A549 (cell line): ENCODE measurements around the gene PCGF3. TPM values are rescaled to one million over a fixed set of nuclear protein-coding genes. Genes with fewer than 3 reads are reported as not detected.
A peak's percentile ranks its signal among the peaks of the same experiment; 100 is the strongest.

Experiments
- ATAC-seq, 2 experiments: fragments of 200-7000 bp in 1 of 2; fragments of >200 bp in 1 of 2; cut with Nextera tagmentation in 1 of 2; cut with Tn5 transposase in 1 of 2; 3 replicates each; pipeline versions ENCODE4 v1.8.0 to v1.9.1; 2018 to 2020; ENCODE audit warnings: mild to moderate bottlenecking in 1 of 2, moderate library complexity in 1 of 2
- CTCF ChIA-PET: fragments of 300-600 bp; sonication (Branson Sonifier 250); formaldehyde crosslinking; extraction: SDS; loops from one replicate; lab custom pipeline; 2021; ENCODE audit warnings: antibody characterized with exemption, inconsistent platforms; lab: Yijun Ruan, JAX
- POLR2A ChIA-PET: fragments of 350-600 bp; formaldehyde crosslinking; extraction: SDS; loops from one replicate; lab custom pipeline; 2021; ENCODE audit warnings: antibody characterized with exemption, inconsistent platforms; lab: Yijun Ruan, JAX
- DNase-seq, 2 experiments: peaks; one replicate each; pipeline versions ENCODE4 v3.0.0 to v3.0.0-alpha.2; 2011 to 2016; ENCODE audit warnings: low read depth in 1 of 2, low spot score in 1 of 2
- FAIRE-seq: peaks from 2 replicates; lab custom pipeline; 2011; peaks lifted over from hg19 to GRCh38; lab: Jason Lieb, UNC
- H3K27ac ChIP-seq, 2 experiments: fragments of >200 bp; sonication (Bioruptor Twin); formaldehyde crosslinking; 3 replicates each; pipeline ENCODE4 v1.5.1; 2016 to 2017
- H3K4me1 ChIP-seq: fragments of >200 bp; sonication (Bioruptor Twin); formaldehyde crosslinking; 3 replicates; pipeline ENCODE4 v1.6.1; 2016
- H3K4me2 ChIP-seq: fragments of >200 bp; sonication (Bioruptor Twin); formaldehyde crosslinking; 3 replicates; pipeline ENCODE4 v1.6.1; 2016
- H3K4me3 ChIP-seq: fragments of >200 bp; sonication (Bioruptor Twin); formaldehyde crosslinking; 3 replicates; pipeline ENCODE4 v1.5.1; 2016
- H3K9me3 ChIP-seq: fragments of >200 bp; sonication (Bioruptor Twin); formaldehyde crosslinking; 3 replicates; pipeline ENCODE4 v1.6.1; 2016
- BHLHE40 ChIP-seq: IDR thresholded peaks from 2 replicates; pipeline ENCODE4 v1.6.1; 2012; ENCODE audit warnings: low read depth, low read length, inconsistent platforms
- CBX2 ChIP-seq: fragments of 200-600 bp; sonication (generic); IDR thresholded peaks from 2 replicates; pipeline ENCODE4 v1.6.1; 2016; ENCODE audit warnings: low read depth, mild to moderate bottlenecking, borderline replicate concordance
- CEBPB ChIP-seq, 2 experiments: fragments of >200 bp in 1 of 2; sonication (Bioruptor Twin) in 1 of 2; formaldehyde crosslinking in 1 of 2; IDR thresholded peaks; 2 replicates each; pipeline ENCODE4 v1.6.1; 2012 to 2016
- CTCF ChIP-seq: fragments of >200 bp; sonication (Bioruptor Twin); formaldehyde crosslinking; IDR thresholded peaks from 3 replicates; pipeline ENCODE4 v1.5.1; 2016
- E2F6 ChIP-seq: IDR thresholded peaks from 2 replicates; pipeline ENCODE4 v1.6.1; 2012; ENCODE audit warnings: low read depth, borderline replicate concordance
- EHF ChIP-seq: fragments of 250-450 bp; sonication (Bioruptor Pico); IDR thresholded peaks from 2 replicates; pipeline ENCODE4 v1.5.0; 2020; ENCODE audit warnings: mild to moderate bottlenecking
- ELK1 ChIP-seq: fragments of 150-350 bp; IDR thresholded peaks from 2 replicates; pipeline ENCODE4 v1.6.1; 2014; ENCODE audit warnings: low read depth, mild to moderate bottlenecking, low read length
- GATA3 ChIP-seq: IDR thresholded peaks from 2 replicates; pipeline ENCODE4 v1.6.1; 2012; ENCODE audit warnings: borderline replicate concordance
- HES2 ChIP-seq: fragments of >200 bp; sonication (Bioruptor Twin); formaldehyde crosslinking; IDR thresholded peaks from 2 replicates; pipeline ENCODE4 v1.6.1; 2016
- HEYL ChIP-seq: fragments of 250-450 bp; sonication (Bioruptor Pico); IDR thresholded peaks from 2 replicates; pipeline ENCODE4 v1.8.0; 2021; ENCODE audit warnings: mild to moderate bottlenecking, moderate library complexity
- MYC ChIP-seq: IDR thresholded peaks from 2 replicates; pipeline ENCODE4 v1.6.1; 2012; ENCODE audit warnings: mild to moderate bottlenecking, inconsistent platforms, low read length, improper control_type of control experiment, borderline replicate concordance
- NFE2L2 ChIP-seq: fragments of 150-350 bp; conservative IDR thresholded peaks from 2 replicates; pipeline ENCODE4 v1.6.1; 2014; ENCODE audit warnings: low read length
- PBX3 ChIP-seq: IDR thresholded peaks from 2 replicates; pipeline ENCODE4 v1.6.1; 2012
- RAD21 ChIP-seq, 2 experiments: fragments of >200 bp in 1 of 2; sonication (Bioruptor Twin) in 1 of 2; formaldehyde crosslinking in 1 of 2; IDR thresholded peaks in 1 of 2; conservative IDR thresholded peaks in 1 of 2; 2 replicates in 1 of 2; 3 replicates in 1 of 2; pipeline ENCODE4 v1.6.1; 2012 to 2018; ENCODE audit warnings: inconsistent platforms in 1 of 2
- RARB ChIP-seq: fragments of 250-450 bp; sonication (Bioruptor Pico); IDR thresholded peaks from 2 replicates; pipeline ENCODE4 v1.8.0; 2021; ENCODE audit warnings: mild to moderate bottlenecking, moderate library complexity
- RCOR1 ChIP-seq: fragments of 150-350 bp; IDR thresholded peaks from 2 replicates; pipeline ENCODE4 v1.6.1; 2014; ENCODE audit warnings: antibody characterized with exemption, low read length, low read depth
- RNF2 ChIP-seq: fragments of 200-600 bp; sonication (generic); IDR thresholded peaks from 2 replicates; pipeline ENCODE4 v1.6.1; 2016; ENCODE audit warnings: low read depth, mild to moderate bottlenecking, antibody characterized with exemption, moderate library complexity, borderline replicate concordance
- TP53 ChIP-seq: fragments of 250-450 bp; sonication (Bioruptor Pico); IDR thresholded peaks from 2 replicates; pipeline ENCODE4 v1.5.0; 2021; ENCODE audit warnings: mild to moderate bottlenecking, moderate library complexity
- ZC3H11A ChIP-seq: fragments of 450-650 bp; IDR thresholded peaks from 2 replicates; pipeline ENCODE4 v1.6.1; 2014; ENCODE audit warnings: antibody characterized with exemption, mild to moderate bottlenecking
- ZFP36 ChIP-seq: fragments of 450-650 bp; IDR thresholded peaks from 2 replicates; pipeline ENCODE4 v1.6.1; 2014; ENCODE audit warnings: borderline replicate concordance; ENCODE audit not compliant: partially characterized antibody
- WGBS: methylation state at CpG from one replicate; pipeline ENCODE4 v1.1.6; 2017; ENCODE audit errors: missing lambda C conversion rate; 5-methylcytosine and 5-hydroxymethylcytosine counted together
- polyA plus RNA-seq, 4 experiments: library from polyadenylated mRNA; depleted of rRNA in 3 of 4; stranded (reverse); fragments of >200 nt; fragmentation: RNase III in 1 of 4; extraction: RNeasy Plus Mini Kit Qiagen cat#74134 plus additional on column Dnase treatment in 1 of 4; gene quantifications; 2 replicates in 3 of 4; 3 replicates in 1 of 4; pipeline ENCODE4 v1.2.3, GENCODE V29; 2011 to 2017

PCGF3 gene
- polyA plus RNA-seq, 2 of the 4 experiments (the other 2 are of a cell fraction): 15.9 to 21.0 TPM

- ATAC-seq (no peak), DNase-seq (no peak), FAIRE-seq (no peak)
- ChIA-PET POLR2A (no interaction called here), CTCF (no interaction called here)
- H3K4me1 ChIP-seq: no peaks in the 10 kb centered on the region
- H3K9me3 ChIP-seq: no peaks in the 10 kb centered on the region
- no peak for TF ChIP-seq CTCF
- TF ChIP-seq BHLHE40: no peak
- no peak for TF ChIP-seq TP53 (CRISPR knock-in tag)
- TF ChIP-seq RCOR1: no peak
- TF ChIP-seq E2F6: no peak
- TF ChIP-seq ZC3H11A: no peak
- TF ChIP-seq CEBPB (IDR thresholded peaks at IDR 0.05): no peak
- TF ChIP-seq RARB (CRISPR knock-in tag): no peak
- no peak for TF ChIP-seq MYC
- no peak for TF ChIP-seq HES2
- TF ChIP-seq NFE2L2: no peak
- TF ChIP-seq GATA3: no peak
- no peak for TF ChIP-seq ELK1
- TF ChIP-seq CBX2: no peak
- no peak for TF ChIP-seq ZFP36
- TF ChIP-seq PBX3: no peak
- no peak for TF ChIP-seq EHF
- no peak for TF ChIP-seq HEYL (CRISPR knock-in tag)
- no peak overlapping the region for H3K4me3 ChIP-seq
- H3K27ac ChIP-seq: no peak overlapping the region
- no peak overlapping the region for H3K4me2 ChIP-seq
- 81% methylated on average over 23 of the region's 30 CpGs for WGBS
Observed at GRCh38 chr4:808860-809570, 103.4 kb downstream of the PCGF3 start.

GRCh38 chr4:813900-814299 lies 108.3 kb downstream of the PCGF3 start:
- no peak overlapping the region for H3K27ac ChIP-seq
- H3K9me3 ChIP-seq: no peaks in the 10 kb centered on the region
- TF ChIP-seq RAD21 (conservative IDR thresholded peaks at IDR 0.05 in 1 of 2, IDR thresholded peaks at IDR 0.05 in 1 of 2): peak in 1 of 2 experiments; percentile 15; a peak in 1 of 5 replicates
- no peak for TF ChIP-seq RNF2
- FAIRE-seq (no peak), ATAC-seq (0 out of 6 replicates have a peak, but pooled peaks of 1 of the 2 experiments have one; percentile 31), DNase-seq (no peak)
- WGBS: 85% methylated on average over 10 of the region's 10 CpGs
- ChIA-PET CTCF (no interaction called here), POLR2A (no interaction called here)
- no peak overlapping the region for H3K4me3 ChIP-seq
- no peak overlapping the region for H3K4me2 ChIP-seq
- H3K4me1 ChIP-seq: no peaks in the 10 kb centered on the region
